ENCODE data around the gene GAS2.
"Not testable (repeated sequence)": the region's sequence is repeated elsewhere in the genome, so short reads cannot be mapped to it uniquely, and the experiment has no call there.

The GAS2 gene

GRCh38 chr11:22666325-22666687 is at the start of gene GAS2:
Gene GAS2 (plus strand): TSS chr11:22666611. CDS start chr11:22674870, 8,259 bp downstream.
- Mint-ChIP-seq H3K4me3 (peak within 1 kb of the TSS; percentile 51), H3K4me1 (no peaks in the 10 kb centered on the region), H3K27ac (no peak within 1 kb of the TSS), H3K36me3 (no peaks in the 10 kb centered on the region), H3K9me3 (no peaks in the 10 kb centered on the region)
- no peak for DNase-seq (ENCODE audit: low spot score in 2 of 2)
- no peak for ATAC-seq

GRCh38 chr11:22617868-22618267 is 48.5 kb upstream of the GAS2 start:
- H3K4me3 Mint-ChIP-seq, result no peak overlapping the region
- ATAC-seq (no peak), DNase-seq (ENCODE audit: low spot score in 2 of 2) (no peak)
- H3K36me3 Mint-ChIP-seq, result peaks cover 16% of the 10 kb centered on the region
- H3K4me1 Mint-ChIP-seq, result peaks cover 12% of the 10 kb centered on the region
- H3K9me3 Mint-ChIP-seq, result peaks cover 6% of the 10 kb centered on the region
- no peak overlapping the region for H3K27ac Mint-ChIP-seq

GRCh38 chr11:22624742-22625447 is 41.5 kb upstream of the GAS2 start:
- Mint-ChIP-seq H3K27ac (peak overlapping the region; percentile 96), H3K9me3 (no peaks in the 10 kb centered on the region), H3K36me3 (peaks cover 34% of the 10 kb centered on the region), H3K4me1 (peaks cover 12% of the 10 kb centered on the region), H3K4me3 (peak overlapping the region; percentile 92)
- DNase-seq (ENCODE audit: low spot score in 2 of 2), result no peak
- peak; percentile 73 for ATAC-seq

- Mint-ChIP-seq H3K9me3 (no peaks in the 10 kb centered on the region), H3K36me3 (peaks cover 28% of the 10 kb centered on the region), H3K4me3 (peak within 1 kb of the TSS; percentile 92), H3K27ac (peak within 1 kb of the TSS; percentile 96), H3K4me1 (peaks cover 12% of the 10 kb centered on the region)
- ATAC-seq, result peak; percentile 98
- peak; percentile 85 to 96 for DNase-seq (ENCODE audit: low spot score in 2 of 2)
Observed at GRCh38 chr11:22625448-22626287, 40.7 kb upstream of the GAS2 start, which contains the start of gene FANCF. Gene FANCF (minus strand): TSS chr11:22625823. CDS start chr11:22625810, 13 bp downstream.

GRCh38 chr11:22626573-22627239 is 39.7 kb upstream of the GAS2 start:
- H3K9me3 Mint-ChIP-seq, result no peaks in the 10 kb centered on the region

GRCh38 chr11:22627421-22627820 is 39.0 kb upstream of the GAS2 start:
- H3K9me3 Mint-ChIP-seq, result no peaks in the 10 kb centered on the region
- peak overlapping the region; percentile 61 for H3K27ac Mint-ChIP-seq
- H3K4me1 Mint-ChIP-seq, result no peaks in the 10 kb centered on the region
- DNase-seq (ENCODE audit: low spot score in 2 of 2), result no peak
- no peak overlapping the region for H3K4me3 Mint-ChIP-seq
- H3K36me3 Mint-ChIP-seq, result peaks cover 22% of the 10 kb centered on the region
- ATAC-seq, result no peak

More at GRCh38 chr11:22626573-22627239, 39.7 kb upstream of the GAS2 start:
- Mint-ChIP-seq H3K4me1 (peaks cover 3% of the 10 kb centered on the region), H3K27ac (peak overlapping the region; percentile 96), H3K4me3 (peak overlapping the region; percentile 92), H3K36me3 (peaks cover 24% of the 10 kb centered on the region)
- no peak for ATAC-seq
- no peak for DNase-seq (ENCODE audit: low spot score in 2 of 2)

GRCh38 chr11:22633354-22633902 is 33.0 kb upstream of the GAS2 start:
- no peak for DNase-seq (ENCODE audit: low spot score in 2 of 2)
- H3K4me3 Mint-ChIP-seq, result no peak overlapping the region
- no peak overlapping the region for H3K27ac Mint-ChIP-seq
- no peak for ATAC-seq
- H3K36me3 Mint-ChIP-seq, result no peaks in the 10 kb centered on the region
- H3K4me1 Mint-ChIP-seq, result no peaks in the 10 kb centered on the region
- H3K9me3 Mint-ChIP-seq, result no peaks in the 10 kb centered on the region

- ATAC-seq, result peak; percentile 68
- Mint-ChIP-seq H3K9me3 (no peaks in the 10 kb centered on the region), H3K36me3 (no peaks in the 10 kb centered on the region), H3K4me3 (no peak overlapping the region), H3K4me1 (no peaks in the 10 kb centered on the region), H3K27ac (no peak overlapping the region)
- DNase-seq (ENCODE audit: low spot score in 2 of 2), result no peak
Observed at GRCh38 chr11:22634897-22635629, 31.3 kb upstream of the GAS2 start.

GRCh38 chr11:22635689-22636088 is 30.7 kb upstream of the GAS2 start:
- Mint-ChIP-seq H3K4me1 (no peaks in the 10 kb centered on the region), H3K36me3 (no peaks in the 10 kb centered on the region), H3K9me3 (no peaks in the 10 kb centered on the region), H3K27ac (no peak overlapping the region), H3K4me3 (no peak overlapping the region)
- DNase-seq (ENCODE audit: low spot score in 2 of 2) (no peak), ATAC-seq (peak; percentile 64)

- no peak overlapping the region for H3K27ac Mint-ChIP-seq
- DNase-seq (ENCODE audit: low spot score in 2 of 2) (no peak), ATAC-seq (no peak)
- no peak overlapping the region for H3K4me3 Mint-ChIP-seq
- no peaks in the 10 kb centered on the region for H3K9me3 Mint-ChIP-seq
- H3K4me1 Mint-ChIP-seq, result no peaks in the 10 kb centered on the region
- no peaks in the 10 kb centered on the region for H3K36me3 Mint-ChIP-seq
Observed at GRCh38 chr11:22640862-22641261, 25.5 kb upstream of the GAS2 start.

- no peak overlapping the region for H3K27ac Mint-ChIP-seq
- no peak for DNase-seq (ENCODE audit: low spot score in 2 of 2)
- no peaks in the 10 kb centered on the region for H3K9me3 Mint-ChIP-seq
- H3K36me3 Mint-ChIP-seq, result no peaks in the 10 kb centered on the region
- no peak for ATAC-seq
- no peak overlapping the region for H3K4me3 Mint-ChIP-seq
- no peaks in the 10 kb centered on the region for H3K4me1 Mint-ChIP-seq
Observed at GRCh38 chr11:22641559-22641958, 24.9 kb upstream of the GAS2 start.

GRCh38 chr11:22652346-22652745 is 14.1 kb upstream of the GAS2 start:
- H3K9me3 Mint-ChIP-seq, H3K27ac Mint-ChIP-seq: not testable (repeated sequence)
- peaks cover 14% of the 10 kb centered on the region for H3K4me1 Mint-ChIP-seq

GRCh38 chr11:22656130-22656529 is 10.3 kb upstream of the GAS2 start:
- Mint-ChIP-seq H3K27ac (no peak overlapping the region), H3K4me1 (peaks cover 17% of the 10 kb centered on the region), H3K9me3 (peaks cover 2% of the 10 kb centered on the region), H3K36me3 (no peaks in the 10 kb centered on the region), H3K4me3 (no peak overlapping the region)
- DNase-seq (ENCODE audit: low spot score in 2 of 2), result no peak
- no peak for ATAC-seq

More at GRCh38 chr11:22652346-22652745, 14.1 kb upstream of the GAS2 start:
- H3K36me3 Mint-ChIP-seq; DNase-seq (ENCODE audit: low spot score in 2 of 2); H3K4me3 Mint-ChIP-seq; ATAC-seq: not testable (repeated sequence)

- DNase-seq (ENCODE audit: low spot score in 2 of 2) (no peak), ATAC-seq (peak; percentile 91)
- peaks cover 17% of the 10 kb centered on the region for H3K4me1 Mint-ChIP-seq
- H3K27ac Mint-ChIP-seq, result peak overlapping the region; percentile 74
- H3K9me3 Mint-ChIP-seq, result no peaks in the 10 kb centered on the region
- no peak overlapping the region for H3K4me3 Mint-ChIP-seq
- no peaks in the 10 kb centered on the region for H3K36me3 Mint-ChIP-seq
Observed at GRCh38 chr11:22657101-22657694, 9.2 kb upstream of the GAS2 start.

Measured in stimulated activated effector memory CD8-positive, alpha-beta T cell treated with anti-CD3 and anti-CD28 coated beads, Interleukin-12 subunit alpha, Interleukin-12 subunit beta, amount 100 ng/mL, for 72 hours (primary cell).